ENCODE data around the gene UPF1. TPM values are rescaled to one million over a fixed set of nuclear protein-coding genes. Genes with fewer than 3 reads are reported as not detected.

The UPF1 gene
- total RNA-seq, 4 donors from 2014 or later: 63.9 to 157 (median 127) TPM

DNA sequence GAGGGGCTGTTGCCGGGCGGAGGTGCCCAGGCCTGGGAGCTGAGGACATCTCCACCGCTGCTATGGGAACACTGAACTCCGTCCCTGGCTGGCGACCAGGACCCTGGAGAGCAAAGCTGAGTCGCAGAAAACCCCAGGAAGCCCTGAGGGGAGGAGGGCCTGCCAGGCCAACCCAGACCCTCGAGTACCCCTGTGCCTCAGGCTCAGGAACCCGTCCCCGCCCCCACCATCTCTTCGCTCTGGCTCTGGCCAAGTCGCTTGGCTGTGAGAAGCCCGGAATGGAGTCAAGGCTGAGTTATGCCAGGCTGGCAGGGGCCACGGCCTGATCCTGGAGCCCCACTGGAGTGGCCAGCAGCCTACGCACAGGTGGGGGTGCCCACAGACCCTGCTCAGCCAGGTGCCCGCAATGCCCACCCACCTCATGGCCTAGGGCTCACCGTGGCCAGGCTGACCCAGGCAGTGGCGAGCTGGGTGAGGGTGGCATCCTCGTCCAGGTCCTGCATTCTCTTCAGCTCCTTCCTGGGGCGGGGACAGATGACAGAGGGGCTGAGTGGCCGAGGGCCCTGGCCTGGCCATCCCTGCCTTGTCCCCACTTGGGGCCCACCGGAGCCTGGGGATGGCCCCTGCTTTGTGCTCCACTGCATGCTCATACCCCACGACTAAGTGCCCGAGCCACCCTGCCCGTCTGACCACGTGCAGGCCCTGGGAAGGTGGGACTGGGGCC, 72.7 kb downstream of the UPF1 start:
- Histone ChIP-seq H3K27me3 (no peaks in the 10 kb centered on the region), H3K4me3 (no peak overlapping the region), H3K4me1 (no peaks in the 10 kb centered on the region), H3K36me3 (peaks cover 0 to 82% (median 0%) of the 10 kb centered on the region in 3 donors), H3K27ac (no peak overlapping the region), H3K9me3 (no peaks in the 10 kb centered on the region)
- DNase-seq: peak in 1 of 3 donors; percentile 43
- TF ChIP-seq, protein P1, sequence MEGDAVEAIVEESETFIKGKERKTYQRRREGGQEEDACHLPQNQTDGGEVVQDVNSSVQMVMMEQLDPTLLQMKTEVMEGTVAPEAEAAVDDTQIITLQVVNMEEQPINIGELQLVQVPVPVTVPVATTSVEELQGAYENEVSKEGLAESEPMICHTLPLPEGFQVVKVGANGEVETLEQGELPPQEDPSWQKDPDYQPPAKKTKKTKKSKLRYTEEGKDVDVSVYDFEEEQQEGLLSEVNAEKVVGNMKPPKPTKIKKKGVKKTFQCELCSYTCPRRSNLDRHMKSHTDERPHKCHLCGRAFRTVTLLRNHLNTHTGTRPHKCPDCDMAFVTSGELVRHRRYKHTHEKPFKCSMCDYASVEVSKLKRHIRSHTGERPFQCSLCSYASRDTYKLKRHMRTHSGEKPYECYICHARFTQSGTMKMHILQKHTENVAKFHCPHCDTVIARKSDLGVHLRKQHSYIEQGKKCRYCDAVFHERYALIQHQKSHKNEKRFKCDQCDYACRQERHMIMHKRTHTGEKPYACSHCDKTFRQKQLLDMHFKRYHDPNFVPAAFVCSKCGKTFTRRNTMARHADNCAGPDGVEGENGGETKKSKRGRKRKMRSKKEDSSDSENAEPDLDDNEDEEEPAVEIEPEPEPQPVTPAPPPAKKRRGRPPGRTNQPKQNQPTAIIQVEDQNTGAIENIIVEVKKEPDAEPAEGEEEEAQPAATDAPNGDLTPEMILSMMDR (IDR thresholded peaks at IDR 0.05): no peak
- no peak for TF ChIP-seq POLR2A (IDR thresholded peaks at IDR 0.05)

DNA sequence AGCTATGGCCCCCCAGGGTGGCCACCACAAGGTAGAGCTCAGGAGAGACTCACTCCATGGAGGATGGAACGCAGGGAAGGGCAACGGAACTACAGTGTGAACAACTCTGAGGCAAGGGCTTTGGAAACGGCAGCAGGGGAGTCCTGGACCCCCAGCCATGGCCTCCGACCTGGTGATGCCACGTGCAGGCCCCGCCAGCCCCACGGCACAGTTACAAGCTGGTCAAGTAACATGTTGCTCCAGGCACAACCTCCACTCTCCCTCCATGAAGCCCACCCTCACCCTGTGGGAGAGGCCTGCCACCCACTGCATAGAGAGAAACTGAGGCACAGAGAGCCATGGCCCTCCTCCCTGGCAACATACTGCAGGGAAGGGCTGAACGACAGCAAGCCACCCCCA, 73.3 kb downstream of the UPF1 start:
- TF ChIP-seq, protein P1 (IDR thresholded peaks at IDR 0.05): no peak
- TF ChIP-seq POLR2A (IDR thresholded peaks at IDR 0.05): no peak
- H3K36me3 ChIP-seq: peaks cover 0 to 81% (median 0%) of the 10 kb centered on the region in 3 donors

DNA sequence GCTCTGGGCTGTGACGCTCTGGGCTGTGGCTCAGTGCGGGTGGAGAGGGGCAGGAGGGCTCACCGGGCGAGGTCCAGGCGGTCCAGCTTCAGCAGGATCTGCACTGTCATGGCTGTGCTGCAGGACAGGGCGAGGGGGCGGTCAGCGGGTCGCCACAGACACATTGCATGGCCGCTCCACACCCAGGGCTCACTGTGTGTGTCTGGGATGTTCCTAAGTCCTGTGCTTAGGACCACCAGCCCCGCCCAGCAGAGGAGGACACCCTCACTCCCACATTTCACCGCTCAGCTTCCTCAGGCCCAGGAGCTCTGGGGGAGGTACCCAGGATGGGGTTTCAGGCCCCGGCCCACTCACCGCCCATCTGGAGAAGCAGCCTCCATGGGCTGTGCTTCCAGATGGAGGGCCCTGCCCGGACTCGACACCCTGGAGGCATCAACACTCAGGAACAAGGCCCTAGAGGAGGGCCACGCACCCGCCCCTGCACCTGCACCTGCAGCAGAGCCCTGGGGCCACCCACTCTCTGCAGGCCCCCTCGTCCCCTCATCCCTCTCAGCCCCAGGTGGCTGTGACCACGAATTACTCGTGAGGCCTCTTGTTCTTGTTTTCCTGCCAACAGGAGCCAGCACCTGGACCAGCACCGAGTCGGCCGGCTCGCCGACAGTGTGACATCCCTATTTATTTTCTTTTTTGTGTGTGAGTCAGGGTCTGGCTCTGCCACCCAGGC, 73.9 kb downstream of the UPF1 start:
- peak in 1 of 3 donors; percentile 41 for DNase-seq
- no peak overlapping the region for H3K27ac ChIP-seq
- no peaks in the 10 kb centered on the region for H3K9me3 ChIP-seq
- TF ChIP-seq POLR2A (IDR thresholded peaks at IDR 0.05): no peak
- TF ChIP-seq, protein P1 (IDR thresholded peaks at IDR 0.05): no peak
- H3K36me3 ChIP-seq: peaks cover 0 to 81% (median 0%) of the 10 kb centered on the region in 3 donors
- H3K4me3 ChIP-seq: no peak overlapping the region
- H3K4me1 ChIP-seq: no peaks in the 10 kb centered on the region
- H3K27me3 ChIP-seq: no peaks in the 10 kb centered on the region

More for the DNA sequence above, 73.3 kb downstream of the UPF1 start:
- no peak overlapping the region for H3K27ac ChIP-seq
- no peaks in the 10 kb centered on the region for H3K27me3 ChIP-seq
- no peaks in the 10 kb centered on the region for H3K4me1 ChIP-seq
- DNase-seq: peak in 1 of 3 donors; percentile 31
- no peak overlapping the region for H3K4me3 ChIP-seq
- no peaks in the 10 kb centered on the region for H3K9me3 ChIP-seq

DNA sequence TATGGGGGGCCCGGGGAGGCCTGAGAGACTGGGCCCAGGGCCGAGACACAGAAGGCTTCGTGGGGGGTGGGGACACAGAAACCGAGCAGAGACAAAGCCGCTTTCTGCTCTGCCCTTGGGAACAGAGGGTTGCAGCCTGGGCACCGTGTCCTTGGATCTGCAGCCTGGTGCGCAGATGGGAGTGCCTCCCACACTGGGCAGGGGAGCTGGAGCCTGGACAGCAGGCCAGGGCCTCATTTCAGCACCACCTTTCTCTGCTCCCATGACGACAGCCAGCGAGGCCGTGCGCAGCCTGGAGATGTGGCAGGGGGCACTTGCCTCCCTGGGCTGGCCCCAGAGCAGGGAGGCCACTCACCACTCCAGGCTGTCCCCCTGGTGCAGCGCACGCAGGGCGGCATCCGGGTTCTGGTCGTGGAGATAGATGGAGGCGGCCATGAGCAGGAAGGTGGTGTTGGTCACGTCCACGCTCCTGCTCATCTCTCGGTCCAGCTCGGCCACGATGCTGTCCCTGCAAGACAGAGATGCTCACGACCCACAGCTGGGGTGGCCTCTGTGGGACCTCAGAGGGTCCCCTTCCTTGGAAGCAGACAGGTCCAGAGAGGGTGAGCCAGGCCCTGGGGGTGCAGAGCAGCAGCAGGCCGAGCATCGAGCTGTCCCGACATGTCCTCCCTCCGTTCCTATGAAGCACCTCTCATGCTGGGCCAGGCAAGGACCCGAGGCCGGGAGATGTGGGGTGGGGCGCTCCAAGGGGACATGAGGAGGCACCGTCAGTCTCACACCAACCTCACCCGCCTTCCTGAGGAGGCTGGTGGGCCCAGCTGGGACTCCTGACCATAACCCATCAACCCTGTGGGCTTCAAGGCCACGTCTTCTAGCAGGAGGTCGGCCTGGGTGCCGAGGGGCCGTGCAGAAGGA, 75.1 kb downstream of the UPF1 start:
- H3K27ac ChIP-seq: no peak overlapping the region
- no peaks in the 10 kb centered on the region for H3K4me1 ChIP-seq
- DNase-seq: peak in 1 of 3 donors; percentile 42
- no peak for TF ChIP-seq POLR2A (IDR thresholded peaks at IDR 0.05)
- TF ChIP-seq, protein P1 (IDR thresholded peaks at IDR 0.05): no peak
- H3K36me3 ChIP-seq: peaks cover 0 to 76% (median 0%) of the 10 kb centered on the region in 3 donors
- no peaks in the 10 kb centered on the region for H3K27me3 ChIP-seq
- no peak overlapping the region for H3K4me3 ChIP-seq
- no peaks in the 10 kb centered on the region for H3K9me3 ChIP-seq

DNA sequence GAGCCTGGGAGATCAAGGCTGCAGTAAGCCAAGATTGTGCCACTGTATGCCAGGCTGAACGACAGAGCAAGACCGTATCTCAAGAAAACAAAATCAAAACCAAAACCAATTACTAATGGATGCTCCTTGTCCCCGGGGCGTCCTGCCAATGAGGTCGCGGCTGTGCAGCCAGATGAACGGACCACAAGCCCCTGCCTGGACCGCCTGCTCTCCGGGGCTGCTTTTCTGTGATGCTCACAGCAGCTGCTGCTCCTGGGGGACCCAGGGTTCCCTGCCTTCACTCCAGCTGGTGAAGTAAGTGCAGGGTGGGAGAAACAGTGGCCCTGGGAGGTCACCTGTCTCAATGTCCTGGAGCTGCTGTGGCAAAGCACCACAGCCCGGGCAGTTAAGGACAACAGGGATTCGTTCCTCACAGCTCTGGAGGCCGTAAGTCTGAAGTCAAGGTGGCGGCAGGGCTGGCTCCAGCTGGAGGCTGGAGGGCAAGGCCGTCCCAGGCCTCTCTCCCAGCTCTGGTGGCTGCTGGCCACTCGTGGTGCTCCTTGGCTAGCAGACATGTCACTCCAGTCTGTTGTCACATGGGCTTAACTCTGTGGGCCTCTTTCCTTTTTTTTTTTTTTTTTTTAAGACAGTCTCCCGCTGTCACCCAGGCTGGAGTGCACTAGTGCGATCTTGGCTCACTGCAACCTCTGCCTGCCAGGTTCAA, 77.3 kb downstream of the UPF1 start:
- Histone ChIP-seq H3K4me3 (no peak overlapping the region), H3K27me3 (no peaks in the 10 kb centered on the region), H3K36me3 (peaks cover 0 to 79% (median 0%) of the 10 kb centered on the region in 3 donors), H3K9me3 (no peaks in the 10 kb centered on the region), H3K4me1 (no peaks in the 10 kb centered on the region), H3K27ac (no peak overlapping the region)
- DNase-seq: no peak
- no peak for TF ChIP-seq POLR2A (IDR thresholded peaks at IDR 0.05)
- TF ChIP-seq, protein P1 (IDR thresholded peaks at IDR 0.05): no peak

Data from Peyer's patch (tissue), 4 donors.